Body of pancreas (tissue), 4 donors: Measurements from ENCODE around the gene MIOS.

Experiments used
- CTCF ChIP-seq, 7 experiments: fragments of 450-650 bp in 4 of 7; fragments of 200-600 bp in 3 of 7; sonication (generic) in 3 of 7; IDR thresholded peaks; one replicate each; pipeline ENCODE4 v1.5.1; 2016 to 2019; ENCODE audit warnings: antibody characterized with exemption in 7 of 7
- POLR2A ChIP-seq, 3 donors: fragments of 450-650 bp; IDR thresholded peaks; one replicate each; pipeline ENCODE4 v1.6.1; 2016; ENCODE audit warnings: antibody characterized with exemption in 3 of 3, mild to moderate bottlenecking in 2 of 3

GRCh38 chr7:7614018-7614741, 47.5 kb downstream of the MIOS start:
- TF ChIP-seq CTCF (IDR thresholded peaks at IDR 0.05) (no peak), POLR2A (IDR thresholded peaks at IDR 0.05) (no peak)
